Natural killer cell treated with Interleukin-12 subunit alpha and Interleukin-12 subunit beta and Interleukin-15 and Interleukin-18, amount 100 ng/mL, for 72 hours (primary cell): ENCODE measurements around the gene XRCC5. TPM values are rescaled to one million over a fixed set of nuclear protein-coding genes. Genes with fewer than 3 reads are reported as not detected.

Source experiments
- ATAC-seq, 2 donors: fragments of 150-1000 bp; cut with Tn5 transposase in 1 of 2; sonication (Bioruptor Pico), chemical (Tn5 transposase) in 1 of 2; 2 replicates each; pipeline ENCODE4 v1.10.0; 2021
- DNase-seq: peaks from one replicate; pipeline ENCODE4 v3.0.0; 2022; ENCODE audit warnings: low spot score
- H3K27ac Mint-ChIP-seq, 2 donors: 1 replicate in 1 of 2; 2 replicates in 1 of 2; pipeline ENCODE4 v1.8.0; 2022; ENCODE audit warnings: mixed read lengths in 2 of 2, mild to moderate bottlenecking in 1 of 2, moderate library complexity in 1 of 2
- H3K27me3 Mint-ChIP-seq, 2 donors: 1 replicate in 1 of 2; 2 replicates in 1 of 2; pipeline ENCODE4 v1.8.0; 2022; ENCODE audit warnings: mixed read lengths in 2 of 2
- H3K36me3 Mint-ChIP-seq: one replicate; pipeline ENCODE4 v1.8.0; 2022; ENCODE audit warnings: mixed read lengths
- H3K4me1 Mint-ChIP-seq, 2 donors: 1 replicate in 1 of 2; 2 replicates in 1 of 2; pipeline ENCODE4 v1.8.0; 2022; ENCODE audit warnings: low read depth in 2 of 2, mixed read lengths in 2 of 2, mild to moderate bottlenecking in 1 of 2
- H3K4me3 Mint-ChIP-seq: one replicate; pipeline ENCODE4 v1.8.0; 2022; ENCODE audit warnings: mixed read lengths
- H3K9me3 Mint-ChIP-seq: 2 replicates; pipeline ENCODE4 v1.8.0; 2022; ENCODE audit warnings: mixed read lengths
- total RNA-seq, 2 donors: library from RNA; stranded (reverse); gene quantifications; one replicate each; pipeline ENCODE4 v1.2.3, GENCODE V29; 2022

Gene XRCC5
- 100 to 1,000 TPM; 454 to 500 TPM for total RNA-seq

DNA sequence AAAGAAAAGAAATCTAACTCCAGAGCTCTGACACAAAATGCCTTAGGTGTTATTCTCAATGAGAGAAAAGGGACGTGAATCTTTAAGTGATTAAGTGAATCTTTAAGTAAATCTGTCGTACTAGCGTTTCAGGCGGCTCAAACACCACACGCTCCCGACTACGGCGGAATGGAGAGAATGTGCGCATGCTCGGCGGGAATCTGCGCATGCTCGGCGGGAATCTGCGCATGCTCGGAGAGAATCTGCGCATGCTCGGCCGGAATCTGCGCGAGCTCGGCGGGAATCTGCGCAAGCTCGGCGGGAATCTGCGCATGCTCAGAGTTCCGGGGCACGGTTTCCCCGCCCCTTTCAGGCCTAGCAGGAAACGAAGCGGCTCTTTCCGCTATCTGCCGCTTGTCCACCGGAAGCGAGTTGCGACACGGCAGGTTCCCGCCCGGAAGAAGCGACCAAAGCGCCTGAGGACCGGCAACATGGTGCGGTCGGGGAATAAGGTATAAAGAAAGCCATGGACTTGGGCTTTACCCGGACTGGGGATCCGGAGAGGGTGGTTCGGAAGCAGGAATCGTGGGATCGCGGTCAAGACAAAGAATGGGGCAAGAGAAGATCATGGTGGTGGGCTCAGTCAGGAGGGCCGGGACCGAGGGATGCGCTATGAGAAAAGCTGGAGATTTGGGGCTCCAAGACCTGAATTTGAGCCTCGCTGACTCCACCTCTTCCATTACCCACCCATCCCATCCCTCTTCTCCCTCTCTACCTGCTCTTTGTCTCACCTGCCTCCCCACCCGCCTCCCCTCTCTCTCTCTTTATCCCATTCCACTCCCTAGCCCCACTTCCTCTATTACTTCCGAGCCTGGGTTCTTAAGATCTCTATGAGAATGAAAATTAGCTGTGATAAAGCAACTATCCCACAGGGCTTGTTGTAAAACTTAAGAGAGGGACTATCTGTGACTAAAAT lies at the start of gene XRCC5:
TSS of gene XRCC5 (plus strand) at position 382 of the 955 bp plus-strand sequence. CDS start at position 471, 89 bp downstream.
- no peaks in the 10 kb centered on the region for H3K27me3 Mint-ChIP-seq
- peak within 1 kb of the TSS; percentile 97 for H3K4me3 Mint-ChIP-seq
- peaks cover 48% of the 10 kb centered on the region for H3K36me3 Mint-ChIP-seq
- ATAC-seq = peak; percentile 87 to 92
- H3K27ac Mint-ChIP-seq = peak within 1 kb of the TSS; percentile 98 to 100
- peaks cover 46 to 49% of the 10 kb centered on the region in 2 donors for H3K4me1 Mint-ChIP-seq
- no peaks in the 10 kb centered on the region for H3K9me3 Mint-ChIP-seq
- DNase-seq = peak; percentile 97

DNA sequence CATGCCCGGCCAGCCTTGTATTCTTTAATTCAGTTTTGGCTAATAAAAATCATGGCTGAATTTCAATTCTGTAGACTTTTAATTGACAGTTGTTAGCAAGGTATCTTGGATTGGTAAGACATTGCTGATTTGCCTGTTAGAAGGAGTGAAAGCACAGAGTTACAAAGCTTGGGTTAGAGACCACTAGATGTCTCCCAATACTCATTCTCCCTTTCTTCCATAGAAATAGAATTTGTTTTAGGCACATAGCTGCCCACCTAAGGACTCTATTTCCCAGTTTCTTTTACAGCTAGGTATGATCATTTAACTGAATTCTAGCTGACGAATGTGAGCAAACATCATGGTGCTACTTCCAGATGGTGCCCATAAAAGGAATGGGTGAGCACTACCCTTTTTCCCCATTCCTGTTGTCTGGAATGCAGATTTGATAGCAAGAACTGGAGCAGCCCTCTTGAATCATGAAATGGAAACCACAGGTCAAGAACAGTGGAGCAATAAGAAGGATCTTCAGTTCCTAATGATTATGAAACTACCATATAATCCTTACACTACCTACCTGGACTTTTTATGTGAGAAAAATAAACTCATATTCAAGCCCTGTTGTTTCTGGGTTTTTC lies 45.0 kb upstream of the XRCC5 start:
- peaks cover 5% of the 10 kb centered on the region for H3K36me3 Mint-ChIP-seq
- H3K4me1 Mint-ChIP-seq = peaks cover 4% of the 10 kb centered on the region in 2 donors
- no peaks in the 10 kb centered on the region for H3K9me3 Mint-ChIP-seq
- DNase-seq (no peak), ATAC-seq (no peak)
- H3K27ac Mint-ChIP-seq = no peak overlapping the region
- no peaks in the 10 kb centered on the region for H3K27me3 Mint-ChIP-seq
- H3K4me3 Mint-ChIP-seq = no peak overlapping the region

DNA sequence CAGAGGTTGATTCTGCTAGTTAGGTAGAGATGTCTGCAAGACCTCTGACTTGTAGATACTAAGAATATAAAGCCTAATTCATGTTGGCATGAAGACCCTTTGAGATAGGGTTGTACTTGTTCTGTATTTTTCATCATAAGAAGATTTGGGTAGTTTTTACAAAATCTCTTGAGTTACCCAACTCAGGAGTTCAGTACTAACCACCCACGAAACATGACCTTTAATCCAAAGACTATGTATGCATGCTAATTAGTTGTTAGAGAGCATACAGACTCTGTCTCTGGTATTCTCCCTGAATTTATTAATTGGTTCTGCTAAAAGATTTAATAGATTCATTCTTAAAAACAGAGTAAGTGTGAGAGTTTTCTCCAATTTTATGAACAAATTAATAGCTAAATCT lies 44.5 kb upstream of the XRCC5 start:
- peaks cover 5% of the 10 kb centered on the region for H3K36me3 Mint-ChIP-seq
- ATAC-seq (no peak), DNase-seq (no peak)
- H3K4me3 Mint-ChIP-seq = no peak overlapping the region
- no peaks in the 10 kb centered on the region for H3K9me3 Mint-ChIP-seq
- H3K4me1 Mint-ChIP-seq = no peaks in the 10 kb centered on the region
- no peaks in the 10 kb centered on the region for H3K27me3 Mint-ChIP-seq
- H3K27ac Mint-ChIP-seq = no peak overlapping the region

DNA sequence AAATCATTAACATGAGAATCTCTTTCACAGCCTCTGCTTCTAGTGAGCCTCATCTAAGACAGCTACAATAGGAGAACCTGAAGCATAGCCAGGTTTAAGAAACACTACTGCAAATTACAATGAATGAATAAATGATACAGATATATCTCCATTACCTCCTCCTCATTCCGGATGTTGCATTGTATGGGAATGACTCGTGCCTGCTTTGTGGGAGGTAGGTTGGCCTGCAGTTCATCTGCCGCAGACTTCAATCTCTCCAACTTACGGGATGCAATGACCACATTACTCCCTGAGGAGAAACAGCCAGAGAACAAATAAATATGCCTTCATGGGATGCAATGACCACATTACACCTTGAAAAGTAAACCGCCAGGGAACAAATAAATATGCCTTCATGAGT lies 42.9 kb upstream of the XRCC5 start:
- no peaks in the 10 kb centered on the region for H3K4me1 Mint-ChIP-seq
- ATAC-seq = no peak

DNA sequence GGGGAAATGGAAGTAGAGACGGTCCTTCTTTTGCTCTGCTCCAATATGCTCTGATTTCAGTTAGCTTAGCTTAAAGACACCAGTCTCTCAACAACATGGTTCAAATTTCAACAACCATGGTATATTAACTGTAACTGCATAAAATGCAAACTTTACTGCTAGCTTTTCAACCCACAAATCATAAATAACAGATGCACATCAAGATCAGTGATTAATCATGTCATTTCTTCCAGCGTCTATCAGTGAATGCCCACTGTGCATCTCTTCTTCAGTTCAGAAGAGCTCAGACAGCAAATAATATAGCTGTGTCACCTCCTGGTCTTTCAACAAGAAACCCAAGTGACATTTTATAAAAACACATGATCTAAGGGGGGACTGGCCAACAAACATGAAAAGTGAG lies 40.1 kb upstream of the XRCC5 start:
- H3K27ac Mint-ChIP-seq = no peak overlapping the region
- ATAC-seq (no peak), DNase-seq (no peak)
- H3K4me3 Mint-ChIP-seq = no peak overlapping the region
- peaks cover 5% of the 10 kb centered on the region for H3K36me3 Mint-ChIP-seq
- H3K4me1 Mint-ChIP-seq = peaks cover 4 to 7% of the 10 kb centered on the region in 2 donors
- no peaks in the 10 kb centered on the region for H3K9me3 Mint-ChIP-seq
- no peaks in the 10 kb centered on the region for H3K27me3 Mint-ChIP-seq

More for the DNA sequence above, 42.9 kb upstream of the XRCC5 start:
- Mint-ChIP-seq H3K9me3 (no peaks in the 10 kb centered on the region), H3K4me3 (no peak overlapping the region), H3K27me3 (no peaks in the 10 kb centered on the region), H3K36me3 (peaks cover 5% of the 10 kb centered on the region), H3K27ac (no peak overlapping the region)
- DNase-seq = no peak

DNA sequence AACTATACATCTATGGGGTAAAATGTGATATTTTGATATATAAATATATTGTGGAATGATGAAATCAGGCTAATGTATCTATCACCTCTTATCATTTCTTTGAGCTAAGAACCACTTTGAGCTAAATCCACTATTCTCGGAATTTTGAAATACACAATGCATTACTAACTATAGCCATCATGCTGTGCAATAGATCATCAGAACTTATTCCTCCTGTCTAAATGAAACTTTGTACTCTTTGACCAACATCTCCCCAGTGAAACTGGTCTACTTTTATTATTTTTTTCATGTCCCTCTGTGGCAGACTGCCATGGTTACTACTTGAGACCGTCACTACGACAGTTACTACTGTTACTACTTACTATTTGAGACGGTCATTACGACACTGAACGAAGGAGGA lies 39.0 kb upstream of the XRCC5 start:
- DNase-seq (no peak), ATAC-seq (no peak)
- Mint-ChIP-seq H3K36me3 (peaks cover 5% of the 10 kb centered on the region), H3K4me3 (no peak overlapping the region), H3K4me1 (peaks cover 7 to 15% of the 10 kb centered on the region in 2 donors), H3K9me3 (no peaks in the 10 kb centered on the region), H3K27ac (no peak overlapping the region), H3K27me3 (no peaks in the 10 kb centered on the region)

DNA sequence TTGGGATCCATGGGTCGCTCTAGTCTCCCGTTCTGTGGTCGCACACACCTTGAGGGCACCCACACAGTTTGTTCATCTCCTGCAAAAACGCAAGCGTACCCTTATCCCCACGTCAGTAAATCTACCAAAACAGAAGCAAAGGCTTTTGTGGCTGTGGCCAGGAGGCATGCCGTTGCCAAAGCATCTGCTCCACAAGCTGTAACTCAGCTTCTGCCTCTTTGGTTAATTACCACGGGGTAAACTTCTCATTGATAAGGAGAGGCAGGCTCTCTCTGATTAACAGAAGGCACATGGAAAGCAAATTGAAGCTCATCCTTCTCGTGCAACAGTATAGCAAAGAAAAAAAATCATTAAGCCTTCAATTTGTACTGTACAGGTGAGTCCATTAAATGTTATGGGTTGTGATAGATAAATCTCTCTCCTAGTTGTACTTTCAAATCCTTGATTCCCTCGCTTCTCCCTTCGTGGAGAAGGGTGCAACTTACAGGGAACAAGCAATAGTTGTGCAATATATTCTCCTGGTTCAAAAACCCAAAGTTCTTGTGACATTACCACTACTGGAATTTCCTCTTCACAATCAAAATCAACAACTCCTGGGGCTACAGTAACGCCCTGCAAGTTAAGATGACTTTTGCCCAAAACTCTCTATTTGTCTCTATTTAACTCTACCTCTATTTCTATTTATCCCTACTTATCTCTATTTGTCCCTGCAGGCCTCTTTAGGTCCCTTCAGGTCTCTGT lies 37.9 kb upstream of the XRCC5 start:
- Mint-ChIP-seq H3K9me3 (no peaks in the 10 kb centered on the region), H3K36me3 (no peaks in the 10 kb centered on the region), H3K27me3 (no peaks in the 10 kb centered on the region), H3K4me1 (peaks cover 7 to 20% of the 10 kb centered on the region in 2 donors), H3K27ac (no peak overlapping the region), H3K4me3 (no peak overlapping the region)
- ATAC-seq (no peak), DNase-seq (no peak)

DNA sequence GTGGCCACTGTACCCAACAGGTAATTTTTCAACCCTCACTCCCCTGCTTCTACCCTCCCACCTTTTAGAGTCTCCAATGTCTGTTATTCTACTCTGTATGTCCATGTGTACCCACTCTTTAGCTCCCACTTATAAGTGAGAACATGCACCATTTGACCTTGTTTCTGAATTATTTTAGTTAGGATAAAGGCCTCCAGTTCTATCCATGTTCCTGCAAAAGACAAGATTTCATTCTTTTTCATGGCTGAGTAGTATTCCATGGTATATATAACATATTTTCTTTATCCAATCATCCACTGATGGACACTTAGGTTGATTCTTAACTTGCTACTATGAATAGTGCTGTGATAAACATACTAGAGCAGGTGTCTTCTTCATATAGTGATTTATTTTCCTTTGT lies 36.7 kb upstream of the XRCC5 start:
- H3K27ac Mint-ChIP-seq = no peak overlapping the region
- no peaks in the 10 kb centered on the region for H3K36me3 Mint-ChIP-seq
- no peak for ATAC-seq
- no peaks in the 10 kb centered on the region for H3K27me3 Mint-ChIP-seq
- DNase-seq = no peak
- no peak overlapping the region for H3K4me3 Mint-ChIP-seq
- H3K9me3 Mint-ChIP-seq = no peaks in the 10 kb centered on the region
- peaks cover 7 to 20% of the 10 kb centered on the region in 2 donors for H3K4me1 Mint-ChIP-seq

DNA sequence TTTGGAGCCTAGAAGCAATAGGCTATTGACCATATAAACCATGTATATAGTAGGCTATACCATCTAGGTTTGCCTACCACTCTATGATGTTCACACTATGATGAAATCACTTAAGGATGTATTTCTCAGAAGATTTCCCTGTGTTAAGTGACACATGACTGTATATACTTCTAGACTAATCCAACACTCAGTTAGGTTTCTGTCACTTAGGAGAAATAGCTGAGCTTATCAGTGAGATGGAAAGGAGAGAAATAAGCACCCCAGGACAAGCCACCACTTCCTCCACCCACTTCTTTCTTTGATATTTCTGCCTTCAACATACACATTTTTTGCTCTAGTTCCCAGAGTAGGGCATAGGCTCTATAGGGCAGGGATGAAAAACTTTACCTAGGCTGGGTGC lies 35.4 kb upstream of the XRCC5 start:
- H3K4me3 Mint-ChIP-seq = no peak overlapping the region
- no peaks in the 10 kb centered on the region for H3K27me3 Mint-ChIP-seq
- DNase-seq (no peak), ATAC-seq (peak in 1 of 2 donors; percentile 38)
- H3K27ac Mint-ChIP-seq = no peak overlapping the region
- no peaks in the 10 kb centered on the region for H3K36me3 Mint-ChIP-seq
- no peaks in the 10 kb centered on the region for H3K9me3 Mint-ChIP-seq
- H3K4me1 Mint-ChIP-seq = peaks cover 7 to 20% of the 10 kb centered on the region in 2 donors

DNA sequence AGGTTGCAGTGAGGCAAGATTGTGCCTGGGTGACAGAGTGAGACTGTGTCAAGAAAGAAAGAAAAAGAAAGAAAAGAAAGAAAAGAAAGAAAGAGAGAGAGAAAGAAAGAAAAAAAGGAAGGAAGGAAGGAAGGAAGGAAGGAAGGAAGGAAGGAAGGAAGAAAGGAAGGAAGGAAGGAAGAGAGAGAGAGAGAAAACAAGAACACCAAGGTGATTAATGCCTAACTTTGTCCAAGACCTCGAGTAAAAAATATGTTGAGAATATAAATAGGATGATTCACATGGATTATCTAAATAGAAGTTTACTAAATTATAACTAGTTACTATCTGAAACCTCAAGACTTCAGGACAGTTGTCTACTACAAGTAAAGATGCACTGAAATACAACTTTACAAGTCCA lies 34.8 kb upstream of the XRCC5 start:
- no peak overlapping the region for H3K4me3 Mint-ChIP-seq
- H3K27me3 Mint-ChIP-seq = no peaks in the 10 kb centered on the region
- DNase-seq = no peak
- no peaks in the 10 kb centered on the region for H3K9me3 Mint-ChIP-seq
- no peaks in the 10 kb centered on the region for H3K36me3 Mint-ChIP-seq
- H3K4me1 Mint-ChIP-seq = peaks cover 7 to 20% of the 10 kb centered on the region in 2 donors
- ATAC-seq = no peak
- H3K27ac Mint-ChIP-seq = no peak overlapping the region

DNA sequence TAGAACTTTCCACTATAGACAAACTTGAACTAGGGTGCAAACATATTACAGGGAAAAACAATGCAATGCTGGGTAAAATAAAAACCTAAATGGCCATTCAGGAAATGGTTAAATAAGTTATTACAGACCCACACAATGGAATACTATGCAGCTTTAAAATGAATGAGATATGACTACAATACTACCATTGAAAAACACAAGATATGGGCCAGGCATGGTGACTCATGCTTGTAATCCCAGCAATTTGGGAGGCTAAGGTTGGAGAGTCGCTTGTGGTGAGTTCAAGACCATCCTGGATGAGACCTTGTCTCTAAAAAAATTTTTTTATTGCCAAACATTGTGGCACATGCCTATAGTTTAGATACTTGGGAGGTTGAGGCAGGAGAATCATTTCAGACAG lies 34.4 kb upstream of the XRCC5 start:
- H3K4me1 Mint-ChIP-seq = peaks cover 7 to 20% of the 10 kb centered on the region in 2 donors
- H3K27me3 Mint-ChIP-seq = no peaks in the 10 kb centered on the region
- ATAC-seq = no peak
- no peaks in the 10 kb centered on the region for H3K9me3 Mint-ChIP-seq
- DNase-seq = no peak
- H3K27ac Mint-ChIP-seq = no peak overlapping the region
- H3K4me3 Mint-ChIP-seq = no peak overlapping the region
- no peaks in the 10 kb centered on the region for H3K36me3 Mint-ChIP-seq

DNA sequence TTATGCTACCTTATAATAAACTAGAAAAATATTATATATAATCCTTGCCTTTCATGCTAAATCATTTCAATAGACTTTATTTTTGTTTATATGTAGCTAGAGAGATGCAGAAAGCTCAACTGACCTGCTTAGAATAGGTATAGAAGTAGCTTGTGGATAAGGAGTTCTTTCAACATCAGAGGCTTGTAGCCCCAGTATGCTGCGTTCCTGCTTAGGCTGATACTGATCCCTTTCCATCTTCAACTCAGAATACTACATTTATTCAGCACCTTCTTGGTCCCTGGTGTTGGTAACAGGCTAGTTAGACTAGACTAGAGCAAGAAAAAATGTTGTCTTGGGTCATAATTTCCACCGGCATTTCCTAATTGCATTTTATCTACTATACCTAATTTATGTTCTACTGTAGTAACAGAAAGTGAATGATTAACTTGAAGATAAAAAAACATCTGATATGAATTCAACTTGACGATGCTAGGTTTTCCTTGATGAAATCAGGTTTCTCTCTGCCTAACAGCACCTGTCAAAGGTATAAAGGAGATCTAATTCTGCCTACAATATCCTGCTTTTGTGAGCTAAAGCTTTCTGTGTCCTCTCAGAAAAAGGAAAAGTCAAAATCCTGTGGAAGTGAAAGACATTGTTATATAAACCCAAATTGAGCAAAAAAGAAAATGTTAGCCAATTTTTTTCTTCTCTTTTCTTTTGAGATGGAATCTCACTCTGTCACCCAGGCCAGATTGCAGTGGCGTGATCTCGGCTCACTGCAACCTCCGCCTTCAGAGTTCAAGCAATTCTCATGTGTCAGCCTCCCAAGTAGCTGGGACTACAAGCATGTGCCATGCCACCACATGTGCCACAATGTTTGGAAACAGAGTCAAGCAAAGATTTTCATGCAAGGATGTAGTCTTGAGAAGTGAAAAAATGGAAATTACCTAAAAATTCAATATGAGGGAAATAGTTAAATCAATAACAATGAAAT lies 33.4 kb upstream of the XRCC5 start:
- DNase-seq (no peak), ATAC-seq (no peak)
- Mint-ChIP-seq H3K27ac (peak overlapping the region in 1 of 2 donors; percentile 48), H3K9me3 (no peaks in the 10 kb centered on the region), H3K36me3 (no peaks in the 10 kb centered on the region), H3K4me1 (peaks cover 12 to 22% of the 10 kb centered on the region in 2 donors), H3K4me3 (no peak overlapping the region), H3K27me3 (no peaks in the 10 kb centered on the region)

DNA sequence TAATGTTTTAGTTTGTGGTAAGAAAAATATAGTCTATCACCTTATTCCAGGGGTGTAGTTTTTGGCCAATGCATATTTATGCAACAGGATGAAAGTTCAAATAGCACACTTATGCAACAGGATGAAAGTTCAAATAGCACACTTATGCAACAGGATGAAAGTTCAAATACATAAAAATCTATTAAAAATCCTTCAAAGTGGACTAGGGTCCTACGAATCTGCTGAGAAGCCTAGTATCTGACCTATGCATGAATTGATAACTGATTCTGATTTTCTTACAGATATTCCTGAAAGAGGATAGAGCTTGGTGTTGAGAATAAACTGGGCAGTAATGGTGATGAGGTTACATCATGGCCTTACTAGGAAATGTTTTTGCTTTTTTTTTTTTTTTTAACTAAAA lies 30.4 kb upstream of the XRCC5 start:
- DNase-seq (no peak), ATAC-seq (no peak)
- Mint-ChIP-seq H3K9me3 (no peaks in the 10 kb centered on the region), H3K27me3 (no peaks in the 10 kb centered on the region), H3K4me3 (no peak overlapping the region), H3K4me1 (peaks cover 33 to 36% of the 10 kb centered on the region in 2 donors), H3K36me3 (no peaks in the 10 kb centered on the region), H3K27ac (no peak overlapping the region)
